ENCODE measurements around the gene DDX10. TPM values are rescaled to one million over a fixed set of nuclear protein-coding genes. Genes with fewer than 3 reads are reported as not detected.

The DDX10 gene
- polyA plus RNA-seq, 1 donor (not counting 4 experiments of a cell fraction or from before 2014, with no cell fraction given) = 32.3 TPM

DNA sequence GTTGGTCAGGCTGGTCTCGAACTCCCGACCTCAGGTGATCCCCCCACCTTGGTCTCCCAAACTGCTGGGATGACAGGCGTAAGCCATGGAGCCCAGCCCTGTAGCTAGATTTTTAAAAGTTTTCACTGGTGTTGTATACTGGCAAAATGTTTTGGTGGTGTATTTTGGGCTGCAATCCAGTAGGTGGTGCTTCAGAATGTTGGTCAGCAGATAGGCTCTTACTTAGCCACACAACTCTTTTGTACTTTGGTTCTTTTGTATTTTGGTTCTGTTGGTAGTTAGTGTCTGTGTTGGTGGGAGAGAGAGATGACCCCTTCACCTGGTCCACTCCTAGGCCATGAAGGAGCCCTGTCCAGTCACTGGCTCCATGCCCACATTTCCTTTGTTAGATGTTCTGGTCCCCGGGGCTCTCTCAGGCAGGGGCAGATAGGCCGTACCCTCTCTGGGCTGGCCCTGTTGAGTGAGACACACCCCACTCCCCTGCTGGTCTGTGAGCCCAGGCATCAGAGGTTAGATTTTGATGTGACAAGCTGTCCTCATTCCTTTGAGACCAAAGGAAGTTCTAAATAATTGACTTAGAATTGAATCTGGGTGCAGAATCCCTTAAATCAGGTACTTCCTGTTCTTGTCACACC is 123.8 kb downstream of the DDX10 start:
- FAIRE-seq = peak; percentile 80
- H2AFZ ChIP-seq (ENCODE audit: control insufficient read depth, low read length) = no peak overlapping the region

DNA sequence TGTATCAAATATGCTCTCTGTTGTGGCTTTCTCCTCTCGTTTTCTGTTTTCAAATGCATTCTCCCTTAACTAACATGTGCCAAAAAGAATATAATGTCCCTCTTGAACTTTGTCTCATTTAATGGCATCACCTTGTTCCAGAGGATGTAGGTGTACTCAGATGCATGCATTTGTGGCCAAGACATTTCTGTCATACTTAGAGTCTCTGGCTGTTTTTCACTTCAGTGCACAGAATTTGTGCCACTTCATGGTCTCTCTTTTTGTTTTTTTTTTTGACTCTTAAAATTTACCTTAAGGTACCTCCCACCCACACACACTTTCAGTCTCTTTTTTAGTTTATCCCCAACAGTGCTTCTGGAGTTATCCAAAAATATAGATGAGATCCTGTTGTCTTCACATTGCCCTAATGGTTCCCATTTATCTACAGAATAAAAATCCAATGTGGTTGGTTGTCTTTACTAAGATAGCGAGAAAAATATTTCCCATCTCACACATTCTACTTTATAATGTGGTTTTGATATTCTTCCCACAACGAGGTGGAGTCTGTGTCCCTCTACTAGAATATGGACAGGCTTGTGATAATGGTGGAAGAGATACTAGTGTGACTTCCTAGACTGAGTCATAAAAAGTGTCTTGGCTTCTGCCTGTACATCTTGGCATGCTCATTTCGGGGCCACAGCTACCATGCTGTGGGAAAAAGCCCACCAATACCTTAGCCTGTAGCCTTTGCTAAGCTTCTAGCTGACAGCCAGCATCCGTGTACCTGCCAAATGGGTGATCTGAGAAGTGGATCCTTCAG is 125.8 kb downstream of the DDX10 start:
- TF ChIP-seq, protein P1, sequence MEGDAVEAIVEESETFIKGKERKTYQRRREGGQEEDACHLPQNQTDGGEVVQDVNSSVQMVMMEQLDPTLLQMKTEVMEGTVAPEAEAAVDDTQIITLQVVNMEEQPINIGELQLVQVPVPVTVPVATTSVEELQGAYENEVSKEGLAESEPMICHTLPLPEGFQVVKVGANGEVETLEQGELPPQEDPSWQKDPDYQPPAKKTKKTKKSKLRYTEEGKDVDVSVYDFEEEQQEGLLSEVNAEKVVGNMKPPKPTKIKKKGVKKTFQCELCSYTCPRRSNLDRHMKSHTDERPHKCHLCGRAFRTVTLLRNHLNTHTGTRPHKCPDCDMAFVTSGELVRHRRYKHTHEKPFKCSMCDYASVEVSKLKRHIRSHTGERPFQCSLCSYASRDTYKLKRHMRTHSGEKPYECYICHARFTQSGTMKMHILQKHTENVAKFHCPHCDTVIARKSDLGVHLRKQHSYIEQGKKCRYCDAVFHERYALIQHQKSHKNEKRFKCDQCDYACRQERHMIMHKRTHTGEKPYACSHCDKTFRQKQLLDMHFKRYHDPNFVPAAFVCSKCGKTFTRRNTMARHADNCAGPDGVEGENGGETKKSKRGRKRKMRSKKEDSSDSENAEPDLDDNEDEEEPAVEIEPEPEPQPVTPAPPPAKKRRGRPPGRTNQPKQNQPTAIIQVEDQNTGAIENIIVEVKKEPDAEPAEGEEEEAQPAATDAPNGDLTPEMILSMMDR (optimal IDR thresholded peaks at IDR 0.05 in 1 of 3, IDR thresholded peaks at IDR 0.05 in 1 of 3, conservative IDR thresholded peaks at IDR 0.05 in 1 of 3; ENCODE audit: extremely low read depth in 1 of 3, insufficient read depth in 2 of 3, low read length in 3 of 3) = no peak
- no peak for TF ChIP-seq EZH2 (IDR thresholded peaks at IDR 0.05; ENCODE audit: low read length)

More for the DNA sequence above, 123.8 kb downstream of the DDX10 start:
- DNase-seq (ENCODE audit: low read depth, low spot score) = no peak
- Histone ChIP-seq H3K4me3 (ENCODE audit: control insufficient read depth in 2 of 3, extremely low read depth in 1 of 3, insufficient read depth in 2 of 3, low read depth in 1 of 3, low read length in 3 of 3) (no peak overlapping the region), H3K9me3 (ENCODE audit: control insufficient read depth, low read depth, low read length) (no peaks in the 10 kb centered on the region), H3K9ac (ENCODE audit: control insufficient read depth, extremely low read depth, insufficient read depth, low read length) (no peak overlapping the region), H3K27me3 (ENCODE audit: control insufficient read depth, extremely low read depth, insufficient read depth, low read length) (no peaks in the 10 kb centered on the region), H4K20me1 (ENCODE audit: control insufficient read depth, extremely low read depth, insufficient read depth, low read length) (no peaks in the 10 kb centered on the region), H3K9me1 (ENCODE audit: control insufficient read depth, extremely low read depth, insufficient read depth, low read length) (no peaks in the 10 kb centered on the region), H3K27ac (ENCODE audit: control insufficient read depth, insufficient read depth, low read length) (no peak overlapping the region), H3K36me3 (ENCODE audit: control insufficient read depth in 2 of 2, extremely low read depth in 1 of 2, insufficient read depth in 2 of 2, low read length in 2 of 2) (no peaks in the 10 kb centered on the region), H3K4me1 (ENCODE audit: control insufficient read depth, extremely low read depth, insufficient read depth, low read length) (no peaks in the 10 kb centered on the region), H3K4me2 (ENCODE audit: control insufficient read depth, extremely low read depth, insufficient read depth, low read depth, low read length) (no peak overlapping the region), H3K79me2 (ENCODE audit: control insufficient read depth, insufficient read depth, low read length) (peaks cover 15% of the 10 kb centered on the region)
- TF ChIP-seq EZH2 (IDR thresholded peaks at IDR 0.05; ENCODE audit: low read length) = no peak
- TF ChIP-seq, protein P1 (optimal IDR thresholded peaks at IDR 0.05 in 1 of 3, IDR thresholded peaks at IDR 0.05 in 1 of 3, conservative IDR thresholded peaks at IDR 0.05 in 1 of 3; ENCODE audit: extremely low read depth in 1 of 3, insufficient read depth in 2 of 3, low read length in 3 of 3) = peak; percentile 37 to 58 (median 56)
- dilution Hi-C loops (cut with MboI; ENCODE audit: extremely low pct_ligation_motif_present, low sequenced_read_pairs) = no loop called here

More for the DNA sequence above, 125.8 kb downstream of the DDX10 start:
- H3K9me3 ChIP-seq (ENCODE audit: control insufficient read depth, low read depth, low read length) = no peaks in the 10 kb centered on the region
- no peaks in the 10 kb centered on the region for H3K36me3 ChIP-seq (ENCODE audit: control insufficient read depth in 2 of 2, extremely low read depth in 1 of 2, insufficient read depth in 2 of 2, low read length in 2 of 2)
- DNase-seq (ENCODE audit: low read depth, low spot score) = no peak
- H2AFZ ChIP-seq (ENCODE audit: control insufficient read depth, low read length) = no peak overlapping the region
- H3K79me2 ChIP-seq (ENCODE audit: control insufficient read depth, insufficient read depth, low read length) = peaks cover 12% of the 10 kb centered on the region
- dilution Hi-C loops (cut with MboI; ENCODE audit: extremely low pct_ligation_motif_present, low sequenced_read_pairs) = no loop called here
- H3K4me2 ChIP-seq (ENCODE audit: control insufficient read depth, extremely low read depth, insufficient read depth, low read depth, low read length) = no peak overlapping the region
- H3K9ac ChIP-seq (ENCODE audit: control insufficient read depth, extremely low read depth, insufficient read depth, low read length) = no peak overlapping the region
- FAIRE-seq = no peak
- H3K4me3 ChIP-seq (ENCODE audit: control insufficient read depth in 2 of 3, extremely low read depth in 1 of 3, insufficient read depth in 2 of 3, low read depth in 1 of 3, low read length in 3 of 3) = no peak overlapping the region
- H3K9me1 ChIP-seq (ENCODE audit: control insufficient read depth, extremely low read depth, insufficient read depth, low read length) = no peaks in the 10 kb centered on the region
- no peak overlapping the region for H3K27ac ChIP-seq (ENCODE audit: control insufficient read depth, insufficient read depth, low read length)
- H3K4me1 ChIP-seq (ENCODE audit: control insufficient read depth, extremely low read depth, insufficient read depth, low read length) = no peaks in the 10 kb centered on the region
- no peaks in the 10 kb centered on the region for H4K20me1 ChIP-seq (ENCODE audit: control insufficient read depth, extremely low read depth, insufficient read depth, low read length)
- H3K27me3 ChIP-seq (ENCODE audit: control insufficient read depth, extremely low read depth, insufficient read depth, low read length) = no peaks in the 10 kb centered on the region
